ENCODE data around the gene MYCBPAP. TPM values are rescaled to one million over a fixed set of nuclear protein-coding genes. Genes with fewer than 3 reads are reported as not detected.

Gene MYCBPAP
- total RNA-seq, 4 donors from 2014 or later = 0.78 to 3.2 (median 1.6) TPM

DNA sequence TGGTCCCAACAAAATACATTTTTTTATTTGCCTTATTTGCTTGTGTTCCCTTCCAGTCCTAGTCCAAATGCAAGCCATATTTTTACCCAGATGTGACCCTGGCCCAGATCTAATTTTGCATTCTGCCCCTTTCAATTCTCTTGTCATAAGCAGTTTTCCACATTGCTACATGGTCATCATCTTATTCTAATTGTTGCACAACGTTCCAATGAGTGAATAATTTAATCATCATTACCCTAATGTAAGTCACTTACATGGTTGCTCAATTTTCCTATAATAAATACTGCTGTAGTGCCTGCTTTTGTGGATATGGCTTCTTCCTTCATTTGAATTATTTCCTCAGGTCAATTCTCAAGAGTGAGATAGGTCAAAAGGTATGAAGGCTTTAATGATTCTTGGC is 16.7 kb upstream of the MYCBPAP start:
- Histone ChIP-seq H3K27me3 (no peaks in the 10 kb centered on the region), H3K36me3 (no peaks in the 10 kb centered on the region), H3K27ac (peak overlapping the region in 1 of 3 donors; percentile 65), H3K4me1 (peaks cover 5 to 27% of the 10 kb centered on the region in 2 donors), H3K9me3 (no peaks in the 10 kb centered on the region), H3K4me3 (replicated peaks in 1 of 3) (no peak overlapping the region)
- DNase-seq = no peak
- intact Hi-C loops (cut with DNase I) = no loop called here
- WGBS, 2 donors = 62 to 70% methylated on average over 1 of the region's 1 CpG
- TF ChIP-seq POLR2A (IDR thresholded peaks at IDR 0.05) = no peak
- TF ChIP-seq, protein P1, sequence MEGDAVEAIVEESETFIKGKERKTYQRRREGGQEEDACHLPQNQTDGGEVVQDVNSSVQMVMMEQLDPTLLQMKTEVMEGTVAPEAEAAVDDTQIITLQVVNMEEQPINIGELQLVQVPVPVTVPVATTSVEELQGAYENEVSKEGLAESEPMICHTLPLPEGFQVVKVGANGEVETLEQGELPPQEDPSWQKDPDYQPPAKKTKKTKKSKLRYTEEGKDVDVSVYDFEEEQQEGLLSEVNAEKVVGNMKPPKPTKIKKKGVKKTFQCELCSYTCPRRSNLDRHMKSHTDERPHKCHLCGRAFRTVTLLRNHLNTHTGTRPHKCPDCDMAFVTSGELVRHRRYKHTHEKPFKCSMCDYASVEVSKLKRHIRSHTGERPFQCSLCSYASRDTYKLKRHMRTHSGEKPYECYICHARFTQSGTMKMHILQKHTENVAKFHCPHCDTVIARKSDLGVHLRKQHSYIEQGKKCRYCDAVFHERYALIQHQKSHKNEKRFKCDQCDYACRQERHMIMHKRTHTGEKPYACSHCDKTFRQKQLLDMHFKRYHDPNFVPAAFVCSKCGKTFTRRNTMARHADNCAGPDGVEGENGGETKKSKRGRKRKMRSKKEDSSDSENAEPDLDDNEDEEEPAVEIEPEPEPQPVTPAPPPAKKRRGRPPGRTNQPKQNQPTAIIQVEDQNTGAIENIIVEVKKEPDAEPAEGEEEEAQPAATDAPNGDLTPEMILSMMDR (IDR thresholded peaks at IDR 0.05) = no peak

DNA sequence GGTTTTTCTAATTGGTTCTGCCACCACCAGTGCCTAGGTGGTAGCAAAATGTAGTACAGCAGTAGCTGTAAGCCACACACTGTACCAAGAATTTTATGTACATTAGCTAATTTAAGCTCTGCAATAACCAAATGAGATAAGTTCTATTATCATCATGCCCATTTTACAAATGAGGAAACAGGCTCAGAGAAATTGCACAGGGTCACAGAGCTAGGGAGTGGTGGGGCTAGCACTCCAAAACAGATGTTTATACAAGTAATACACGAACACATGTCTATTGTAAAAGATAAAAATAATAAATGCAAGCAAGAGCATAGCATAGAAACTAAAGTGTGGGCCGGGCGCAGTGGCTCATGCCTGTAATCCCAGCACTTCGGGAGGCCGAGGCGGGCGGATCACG is 16.0 kb upstream of the MYCBPAP start:
- H3K27me3 ChIP-seq = no peaks in the 10 kb centered on the region
- DNase-seq = no peak
- no peaks in the 10 kb centered on the region for H3K9me3 ChIP-seq
- peaks cover 5 to 27% of the 10 kb centered on the region in 2 donors for H3K4me1 ChIP-seq
- 92% methylated on average over 8 of the region's 8 CpGs for WGBS, 2 donors
- TF ChIP-seq, protein P1 (IDR thresholded peaks at IDR 0.05) = no peak
- no peak for TF ChIP-seq POLR2A (IDR thresholded peaks at IDR 0.05)
- intact Hi-C loops (cut with DNase I) = no loop called here
- H3K36me3 ChIP-seq = no peaks in the 10 kb centered on the region
- H3K27ac ChIP-seq = no peak overlapping the region
- H3K4me3 ChIP-seq (replicated peaks in 1 of 3) = no peak overlapping the region

DNA sequence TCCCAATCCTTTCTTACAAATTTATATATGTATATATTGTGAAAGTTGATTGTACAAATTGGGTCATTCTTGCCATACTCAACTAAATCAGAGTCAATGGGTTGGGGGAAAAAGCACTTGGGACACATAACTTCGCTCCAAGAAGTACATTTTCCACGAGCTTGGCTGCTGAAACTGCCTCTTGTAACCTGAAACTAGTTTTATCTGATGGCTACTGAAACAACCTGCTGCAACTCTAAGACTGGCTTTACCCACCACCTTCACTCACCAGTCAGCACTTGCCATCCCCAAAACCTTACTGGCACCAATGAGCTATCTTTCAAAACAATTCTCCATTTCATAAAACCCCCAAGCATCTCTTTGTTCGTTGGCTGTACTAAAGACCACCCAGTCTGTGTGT is 14.5 kb upstream of the MYCBPAP start:
- no peak overlapping the region for H3K27ac ChIP-seq
- intact Hi-C loops (cut with DNase I) = no loop called here
- no peak for DNase-seq
- H3K4me1 ChIP-seq = peaks cover 5 to 27% of the 10 kb centered on the region in 2 donors
- WGBS, 2 donors = 25 to 28% methylated on average over 3 of the region's 3 CpGs
- H3K4me3 ChIP-seq (replicated peaks in 1 of 3) = no peak overlapping the region
- H3K27me3 ChIP-seq = no peaks in the 10 kb centered on the region
- H3K9me3 ChIP-seq = no peaks in the 10 kb centered on the region
- H3K36me3 ChIP-seq = no peaks in the 10 kb centered on the region
- TF ChIP-seq, protein P1 (IDR thresholded peaks at IDR 0.05) = no peak
- no peak for TF ChIP-seq POLR2A (IDR thresholded peaks at IDR 0.05)

DNA sequence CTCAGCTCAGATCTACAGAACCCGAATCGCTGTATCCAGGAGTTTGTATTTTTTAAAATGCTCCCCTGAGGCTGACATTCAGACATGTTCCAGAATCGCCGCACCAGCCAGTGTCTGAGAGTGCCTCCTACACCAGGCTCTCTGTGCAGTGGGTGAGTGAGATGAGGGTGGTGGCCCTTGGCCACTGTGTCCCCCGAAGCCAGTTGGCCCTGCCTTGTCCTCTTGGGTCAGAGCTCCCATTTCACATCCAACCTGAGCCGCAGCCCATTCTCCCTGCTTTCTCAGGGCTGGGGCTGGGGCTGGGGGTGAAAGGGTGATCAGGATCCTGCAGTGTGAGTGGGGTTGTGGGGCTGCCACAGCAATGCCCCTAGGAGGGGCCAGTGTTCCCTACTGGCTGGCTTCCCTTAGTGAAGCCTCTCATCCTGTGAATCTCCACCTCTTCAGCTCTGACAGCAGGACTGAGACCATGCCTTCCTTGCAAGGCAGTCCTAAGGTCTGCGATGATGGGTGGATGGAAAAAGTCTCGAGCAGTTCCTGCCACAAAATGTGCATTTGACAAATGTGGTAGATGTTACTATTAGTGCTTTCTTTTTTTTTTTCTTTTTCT is 12.9 kb upstream of the MYCBPAP start:
- TF ChIP-seq POLR2A (IDR thresholded peaks at IDR 0.05) = no peak
- TF ChIP-seq, protein P1 (IDR thresholded peaks at IDR 0.05) = no peak
- Histone ChIP-seq H3K27me3 (no peaks in the 10 kb centered on the region), H3K27ac (no peak overlapping the region), H3K9me3 (no peaks in the 10 kb centered on the region), H3K36me3 (no peaks in the 10 kb centered on the region), H3K4me1 (peaks cover 5 to 15% of the 10 kb centered on the region in 2 donors), H3K4me3 (replicated peaks in 1 of 3) (no peak overlapping the region)
- no peak for DNase-seq
- WGBS, 2 donors = 74 to 95% methylated on average over 7 to 8 of the region's 8 CpGs
- intact Hi-C loops (cut with DNase I) = no loop called here

DNA sequence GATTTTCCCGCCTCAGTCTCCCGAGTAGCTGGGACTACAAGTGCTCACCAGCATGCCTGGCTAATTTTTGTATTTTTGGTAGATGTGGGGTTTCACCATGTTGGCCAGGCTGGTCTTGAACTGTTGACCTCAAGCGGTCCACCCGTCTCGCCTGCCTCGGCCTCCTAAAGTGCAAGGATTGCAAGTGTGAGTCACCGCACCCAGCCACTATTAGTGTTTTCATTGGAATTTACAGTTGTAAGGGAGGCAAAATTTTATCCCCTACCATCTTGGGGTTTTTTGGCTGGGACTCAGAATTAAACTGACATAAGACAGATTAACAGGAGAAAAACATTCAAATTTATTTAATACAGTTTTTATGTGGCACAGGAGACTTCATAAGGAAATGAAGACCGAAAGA is 12.3 kb upstream of the MYCBPAP start:
- Histone ChIP-seq H3K27me3 (no peaks in the 10 kb centered on the region), H3K4me3 (replicated peaks in 1 of 3) (no peak overlapping the region), H3K9me3 (no peaks in the 10 kb centered on the region), H3K27ac (no peak overlapping the region), H3K36me3 (no peaks in the 10 kb centered on the region), H3K4me1 (peaks cover 2 to 12% of the 10 kb centered on the region in 2 donors)
- intact Hi-C loops (cut with DNase I) = no loop called here
- 94% methylated on average over 8 of the region's 8 CpGs for WGBS, 2 donors
- TF ChIP-seq, protein P1 (IDR thresholded peaks at IDR 0.05) = no peak
- TF ChIP-seq POLR2A (IDR thresholded peaks at IDR 0.05) = no peak
- no peak for DNase-seq

Measured in thyroid gland (tissue), 4 donors.